A172 (cell line): ENCODE results near the gene STYXL1. TPM values are rescaled to one million over a fixed set of nuclear protein-coding genes. Genes with fewer than 3 reads are reported as not detected.

Source experiments
- DNase-seq: peaks from one replicate; pipeline ENCODE4 v3.0.0-alpha.2; 2015; ENCODE audit warnings: low spot score
- total RNA-seq: library from RNA; depleted of rRNA; stranded (reverse); fragments of >200 nt; shearing (Covaris generic); gene quantifications from 2 replicates; pipeline ENCODE4 v1.2.3, GENCODE V29; 2014; rRNA removed

STYXL1 gene
- total RNA-seq, 1 experiment from 2014 or later: 84.7 TPM

GRCh38 chr7:75955331-75955955, 92.4 kb downstream of the STYXL1 start:
- no peak for DNase-seq

- no peak for DNase-seq
These were observed 93.9 kb downstream of the STYXL1 start for GRCh38 chr7:75953931-75954330.

- no peak for DNase-seq
These were observed 94.4 kb downstream of the STYXL1 start for GRCh38 chr7:75953431-75953830.

- peak; percentile 37 for DNase-seq
These were observed 96.3 kb downstream of the STYXL1 start for GRCh38 chr7:75951506-75951905.

GRCh38 chr7:75950111-75950681, 97.6 kb downstream of the STYXL1 start:
- no peak for DNase-seq

GRCh38 chr7:75948179-75948578, 99.6 kb downstream of the STYXL1 start:
- DNase-seq: no peak

Other genes with a start within 250 kb of the STYXL1 start
- gene CCL24, start 234.2 kb downstream of the STYXL1 start, total RNA-seq: 6.0 TPM in 1 of 2 replicates, not detected in the other
- gene RHBDD2, start 169.0 kb downstream of the STYXL1 start, total RNA-seq: 57.2 and 79.5 TPM in 2 replicates
- 70.9 and 72.6 TPM in 2 replicates for gene POR, start 132.8 kb downstream of the STYXL1 start, total RNA-seq
- 13.6 and 26.5 TPM in 2 replicates for gene TMEM120A, start 53.4 kb downstream of the STYXL1 start, total RNA-seq
- 92.9 and 121 TPM in 2 replicates for gene MDH2, start 106 bp upstream of the STYXL1 start, total RNA-seq
- gene SRRM3, start 153.9 kb upstream of the STYXL1 start, total RNA-seq: 12.0 and 18.5 TPM in 2 replicates